ENCODE measurements around the gene EML2. TPM values are rescaled to one million over a fixed set of nuclear protein-coding genes. Genes with fewer than 3 reads are reported as not detected.

Gene EML2
- total RNA-seq, 2 experiments from 2014 or later = 159 to 183 TPM

Small RNAs within 50 kb of the gene (microRNA-seq; reads per million reads assigned to microRNA genes)
- gene MIR330 (ENCODE audit: borderline microRNAs expressed, borderline number of aligned reads, borderline replicate concordance) (802 reads per million, percentile 84 among the genes with 10 or more reads in this experiment), gene MIR642A (ENCODE audit: borderline microRNAs expressed, borderline number of aligned reads, borderline replicate concordance) (not detected), gene MIR642B (ENCODE audit: borderline microRNAs expressed, borderline number of aligned reads, borderline replicate concordance) (not detected)

Other genes starting within 250 kb of the EML2 start
- gene PPP1R13L, start 234.3 kb downstream of the EML2 start, total RNA-seq = 1 to 10 TPM; 8.1 to 9.2 TPM
- 10 to 100 TPM; 11.1 to 12.6 TPM for gene POLR1G, start 232.8 kb downstream of the EML2 start, total RNA-seq
- gene ERCC1, start 215.5 kb downstream of the EML2 start, total RNA-seq = 10 to 100 TPM; 59.4 to 59.7 TPM
- 1 to 10 TPM; 3.7 to 5.9 TPM for gene FOSB, start 171.4 kb downstream of the EML2 start, total RNA-seq
- gene RTN2, start 142.3 kb downstream of the EML2 start, total RNA-seq = 1 to 10 TPM; 1.5 to 2.2 TPM
- gene PPM1N, start 141.0 kb downstream of the EML2 start, total RNA-seq = 1 to 10 TPM; 3.5 to 3.6 TPM
- 100 to 1,000 TPM; 167 to 174 TPM for gene VASP, start 131.9 kb downstream of the EML2 start, total RNA-seq
- gene OPA3, start 54.6 kb downstream of the EML2 start, total RNA-seq = 10 to 100 TPM; 10.8 to 11.0 TPM
- not detected for gene GPR4, start 37.2 kb downstream of the EML2 start, total RNA-seq
- 1 to 10 TPM; 6.6 to 8.3 TPM for gene GIPR, start 28.8 kb upstream of the EML2 start, total RNA-seq
- gene SNRPD2, start 52.6 kb upstream of the EML2 start, total RNA-seq = 100 to 1,000 TPM; 789 TPM
- gene QPCTL, start 53.3 kb upstream of the EML2 start, total RNA-seq = 10 to 100 TPM; 13.8 to 16.8 TPM
- gene FBXO46, start 91.5 kb upstream of the EML2 start, total RNA-seq = 10 to 100 TPM; 26.1 to 29.4 TPM
- gene MEIOSIN, start 94.0 kb upstream of the EML2 start, total RNA-seq = not detected
- 1 to 10 TPM; 2.3 to 2.4 TPM for gene SIX5, start 129.9 kb upstream of the EML2 start, total RNA-seq
- 10 to 100 TPM; 10.7 to 11.0 TPM for gene DMPK, start 143.1 kb upstream of the EML2 start, total RNA-seq
- 10 to 100 TPM; 43.1 to 45.8 TPM for gene DMWD, start 153.4 kb upstream of the EML2 start, total RNA-seq
- under 1 TPM; 0.12 to 0.19 TPM for gene RSPH6A, start 175.9 kb upstream of the EML2 start, total RNA-seq
- 10 to 100 TPM; 87.8 to 91.6 TPM for gene SYMPK, start 223.8 kb upstream of the EML2 start, total RNA-seq
- under 1 TPM; 0.29 to 0.48 TPM for gene FOXA3, start 224.9 kb upstream of the EML2 start, total RNA-seq
- 10 to 100 TPM; 14.2 to 14.7 TPM for gene IRF2BP1, start 246.7 kb upstream of the EML2 start, total RNA-seq

All from activated CD4-positive, alpha-beta memory T cell treated with anti-CD3 and anti-CD28 coated beads for 36 hours (primary cell).